Upper lobe of left lung (tissue), 4 donors: ENCODE results near the gene DNER.

Experiments
- POLR2A ChIP-seq, 4 donors: fragments of 450-650 bp; IDR thresholded peaks; one replicate each; pipeline ENCODE4 v1.5.1; 2016 to 2017; ENCODE audit warnings: antibody characterized with exemption in 4 of 4, mild to moderate bottlenecking in 2 of 4
- POLR2AphosphoS5 ChIP-seq, 2 donors: sonication (generic); formaldehyde crosslinking; IDR thresholded peaks; one replicate each; pipeline ENCODE4 v1.5.1; 2017; ENCODE audit warnings: antibody characterized with exemption in 2 of 2
- TF ChIP-seq, protein P1 (sequence below), 6 experiments: fragments of 450-650 bp in 4 of 6; fragments of 200-600 bp in 2 of 6; sonication (generic) in 2 of 6; IDR thresholded peaks; one replicate each; pipeline ENCODE4 v1.5.1; 2016 to 2019; ENCODE audit warnings: antibody characterized with exemption in 6 of 6

DNA sequence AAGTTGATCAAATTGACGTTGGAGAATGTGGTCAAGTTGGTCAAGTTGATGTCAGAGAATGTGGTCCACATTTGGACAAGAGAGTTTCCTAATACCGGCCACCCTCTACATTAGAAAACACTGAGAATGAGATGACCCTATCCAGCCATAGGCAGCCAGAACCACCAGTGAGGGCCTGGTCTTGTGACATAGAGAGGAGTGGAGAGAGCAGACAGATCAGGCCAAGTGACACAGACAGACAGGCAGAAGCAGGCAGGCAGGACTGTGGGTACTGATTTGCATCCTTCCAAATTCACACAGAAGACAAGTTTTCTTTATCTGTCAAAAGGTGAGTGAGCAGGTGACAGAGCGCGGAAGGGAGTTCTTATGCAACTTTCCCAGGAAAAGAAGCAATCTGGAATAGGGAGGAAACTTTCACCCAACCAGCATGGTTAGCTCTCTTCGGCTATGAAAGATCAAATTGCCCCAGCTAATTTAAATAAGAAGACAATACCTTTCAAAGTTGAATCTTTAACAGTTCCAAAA, 334.2 kb downstream of the DNER start:
- TF ChIP-seq, protein P1, sequence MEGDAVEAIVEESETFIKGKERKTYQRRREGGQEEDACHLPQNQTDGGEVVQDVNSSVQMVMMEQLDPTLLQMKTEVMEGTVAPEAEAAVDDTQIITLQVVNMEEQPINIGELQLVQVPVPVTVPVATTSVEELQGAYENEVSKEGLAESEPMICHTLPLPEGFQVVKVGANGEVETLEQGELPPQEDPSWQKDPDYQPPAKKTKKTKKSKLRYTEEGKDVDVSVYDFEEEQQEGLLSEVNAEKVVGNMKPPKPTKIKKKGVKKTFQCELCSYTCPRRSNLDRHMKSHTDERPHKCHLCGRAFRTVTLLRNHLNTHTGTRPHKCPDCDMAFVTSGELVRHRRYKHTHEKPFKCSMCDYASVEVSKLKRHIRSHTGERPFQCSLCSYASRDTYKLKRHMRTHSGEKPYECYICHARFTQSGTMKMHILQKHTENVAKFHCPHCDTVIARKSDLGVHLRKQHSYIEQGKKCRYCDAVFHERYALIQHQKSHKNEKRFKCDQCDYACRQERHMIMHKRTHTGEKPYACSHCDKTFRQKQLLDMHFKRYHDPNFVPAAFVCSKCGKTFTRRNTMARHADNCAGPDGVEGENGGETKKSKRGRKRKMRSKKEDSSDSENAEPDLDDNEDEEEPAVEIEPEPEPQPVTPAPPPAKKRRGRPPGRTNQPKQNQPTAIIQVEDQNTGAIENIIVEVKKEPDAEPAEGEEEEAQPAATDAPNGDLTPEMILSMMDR (IDR thresholded peaks at IDR 0.05): no peak
- TF ChIP-seq POLR2A (IDR thresholded peaks at IDR 0.05): no peak
- TF ChIP-seq POLR2AphosphoS5 (IDR thresholded peaks at IDR 0.05): no peak
